ENCODE results near the gene HSPA5.

HSPA5 gene

GRCh38 chr9:125258832-125259534 lies 17.8 kb upstream of the HSPA5 start:
- H3K4me3 ChIP-seq (ENCODE audit: low read depth, low read length), result no peak overlapping the region
- TF ChIP-seq, protein P1, sequence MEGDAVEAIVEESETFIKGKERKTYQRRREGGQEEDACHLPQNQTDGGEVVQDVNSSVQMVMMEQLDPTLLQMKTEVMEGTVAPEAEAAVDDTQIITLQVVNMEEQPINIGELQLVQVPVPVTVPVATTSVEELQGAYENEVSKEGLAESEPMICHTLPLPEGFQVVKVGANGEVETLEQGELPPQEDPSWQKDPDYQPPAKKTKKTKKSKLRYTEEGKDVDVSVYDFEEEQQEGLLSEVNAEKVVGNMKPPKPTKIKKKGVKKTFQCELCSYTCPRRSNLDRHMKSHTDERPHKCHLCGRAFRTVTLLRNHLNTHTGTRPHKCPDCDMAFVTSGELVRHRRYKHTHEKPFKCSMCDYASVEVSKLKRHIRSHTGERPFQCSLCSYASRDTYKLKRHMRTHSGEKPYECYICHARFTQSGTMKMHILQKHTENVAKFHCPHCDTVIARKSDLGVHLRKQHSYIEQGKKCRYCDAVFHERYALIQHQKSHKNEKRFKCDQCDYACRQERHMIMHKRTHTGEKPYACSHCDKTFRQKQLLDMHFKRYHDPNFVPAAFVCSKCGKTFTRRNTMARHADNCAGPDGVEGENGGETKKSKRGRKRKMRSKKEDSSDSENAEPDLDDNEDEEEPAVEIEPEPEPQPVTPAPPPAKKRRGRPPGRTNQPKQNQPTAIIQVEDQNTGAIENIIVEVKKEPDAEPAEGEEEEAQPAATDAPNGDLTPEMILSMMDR (conservative IDR thresholded peaks at IDR 0.05; ENCODE audit: low read depth, low read length), result no peak
- DNase-seq (ENCODE audit: low read depth), result no peak

DNA sequence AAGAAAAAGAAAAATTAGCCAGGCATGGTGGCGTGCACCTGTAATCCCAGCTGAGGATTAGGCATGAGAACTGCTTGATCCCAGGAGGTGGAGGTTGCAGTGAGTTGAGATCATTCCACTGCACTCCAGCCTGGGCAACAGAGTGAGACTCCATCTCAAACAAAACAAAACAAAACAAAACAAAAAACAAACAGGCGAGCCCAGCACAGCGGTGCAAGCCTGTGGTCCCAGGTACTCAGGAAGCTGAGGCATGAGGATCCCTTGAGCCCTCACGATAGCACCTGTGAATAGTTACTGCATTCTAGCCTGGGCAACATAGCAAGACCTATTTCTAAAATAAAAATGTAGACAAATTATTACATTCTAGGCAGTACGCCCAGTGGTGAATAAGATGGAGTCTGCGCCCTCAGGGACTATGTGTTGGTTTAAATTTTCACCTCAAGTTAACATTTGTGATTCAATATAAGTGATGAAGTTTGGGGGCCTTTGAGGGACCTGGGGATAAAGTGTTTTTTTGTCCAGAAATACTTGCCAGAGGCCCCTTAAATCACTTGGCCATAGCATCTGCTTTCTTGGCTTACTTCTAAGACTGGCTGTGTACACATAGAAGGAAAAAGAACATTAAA lies 17.1 kb upstream of the HSPA5 start:
- H3K4me3 ChIP-seq (ENCODE audit: low read depth, low read length), result no peak overlapping the region
- no peak for DNase-seq (ENCODE audit: low read depth)
- TF ChIP-seq, protein P1 (conservative IDR thresholded peaks at IDR 0.05; ENCODE audit: low read depth, low read length), result no peak

DNA sequence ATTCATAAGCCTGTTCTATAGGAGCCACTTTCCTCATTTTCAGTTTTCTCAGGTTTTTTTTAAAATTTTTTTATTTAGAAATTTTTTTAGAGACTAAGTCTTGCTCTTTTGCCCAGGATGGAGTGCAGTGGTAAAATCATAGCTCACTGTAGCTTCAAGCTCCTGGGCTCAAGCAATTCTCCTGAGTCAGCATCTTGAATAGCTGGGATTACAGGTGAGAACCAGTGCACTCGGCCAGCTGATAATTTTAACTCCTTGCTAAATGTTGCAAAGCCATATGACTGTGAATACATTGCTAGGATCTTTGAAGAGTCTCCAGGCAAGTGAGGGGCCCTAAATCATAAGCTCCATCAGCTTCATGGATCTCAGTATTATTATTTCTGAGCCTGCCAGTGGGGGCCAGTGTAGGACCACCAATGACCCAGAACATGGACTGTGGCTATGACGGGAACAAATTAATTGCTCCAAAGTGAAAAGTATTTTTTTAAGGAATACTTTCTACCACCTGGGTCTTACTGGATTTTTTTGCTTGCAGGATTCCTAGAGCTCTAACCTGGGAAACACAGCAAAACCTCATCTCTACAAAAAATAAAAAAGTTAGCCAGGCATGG lies 14.7 kb upstream of the HSPA5 start:
- no peak overlapping the region for H3K4me3 ChIP-seq (ENCODE audit: low read depth, low read length)
- peak; percentile 48 for DNase-seq (ENCODE audit: low read depth)
- TF ChIP-seq, protein P1 (conservative IDR thresholded peaks at IDR 0.05; ENCODE audit: low read depth, low read length), result peak; percentile 59

DNA sequence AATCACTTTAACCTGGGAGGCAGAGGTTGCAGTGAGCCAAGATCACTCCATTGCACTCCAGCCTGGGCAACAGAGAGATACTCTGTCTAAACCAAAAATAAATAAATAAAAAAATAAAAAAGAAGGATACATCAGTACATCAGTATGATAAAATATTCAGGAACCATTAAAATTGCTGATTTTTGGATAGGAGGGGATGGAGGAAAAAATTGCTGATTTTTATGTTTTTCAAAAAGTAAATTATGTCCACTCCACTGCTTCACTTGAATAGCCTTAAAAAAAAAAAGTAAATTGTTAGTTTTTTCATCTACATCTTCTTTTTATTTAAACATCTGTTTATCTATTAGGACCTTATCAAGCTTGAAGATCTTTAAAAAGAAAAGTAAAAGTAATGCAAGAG lies 13.1 kb upstream of the HSPA5 start:
- TF ChIP-seq, protein P1 (conservative IDR thresholded peaks at IDR 0.05; ENCODE audit: low read depth, low read length), result no peak
- no peak overlapping the region for H3K4me3 ChIP-seq (ENCODE audit: low read depth, low read length)
- no peak for DNase-seq (ENCODE audit: low read depth)

GRCh38 chr9:125246261-125246667 lies 5.1 kb upstream of the HSPA5 start:
- H3K4me3 ChIP-seq (ENCODE audit: low read depth, low read length), result no peak overlapping the region
- TF ChIP-seq, protein P1 (conservative IDR thresholded peaks at IDR 0.05; ENCODE audit: low read depth, low read length), result no peak
- no peak for DNase-seq (ENCODE audit: low read depth)

DNA sequence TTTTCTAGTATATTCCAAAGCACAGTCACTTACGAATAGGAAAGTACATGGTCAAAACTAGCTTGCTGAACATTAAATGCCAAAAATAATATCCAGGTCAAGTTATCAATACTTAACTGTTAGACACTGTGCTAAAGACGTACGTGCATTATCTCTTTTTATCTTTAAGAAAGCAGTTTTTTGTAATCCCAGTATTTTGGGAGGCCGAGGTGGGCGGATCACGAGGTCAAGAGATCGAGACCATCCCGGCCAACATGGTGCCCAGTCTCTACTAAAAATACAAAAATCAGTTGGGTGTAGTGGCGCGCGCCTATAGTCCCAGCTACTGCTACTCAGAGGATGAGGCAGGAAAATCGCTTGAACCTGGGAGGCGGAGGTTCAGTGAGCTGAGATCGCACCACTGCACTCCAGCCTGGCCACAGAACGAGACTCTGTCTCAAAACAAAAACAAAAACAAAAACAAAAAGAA lies 2.7 kb upstream of the HSPA5 start:
- TF ChIP-seq, protein P1 (conservative IDR thresholded peaks at IDR 0.05; ENCODE audit: low read depth, low read length), result no peak
- H3K4me3 ChIP-seq (ENCODE audit: low read depth, low read length), result no peak overlapping the region
- no peak for DNase-seq (ENCODE audit: low read depth)

Data from choroid plexus epithelial cell (primary cell).